Gastrocnemius medialis (tissue), 4 donors: ENCODE results near the gene TMEM200C. TPM values are rescaled to one million over a fixed set of nuclear protein-coding genes. Genes with fewer than 3 reads are reported as not detected.

Experiments used
- ATAC-seq, 2 donors: fragments of 150-250 bp; one replicate each; pipeline ENCODE4 v1.9.1; 2016
- DNase-seq, 2 donors: peaks; one replicate each; pipeline ENCODE4 v3.0.0-alpha.2; 2019
- H3K27ac ChIP-seq, 4 donors: fragments of 200-600 bp; sonication (generic); 1 replicate in 1 of 4; 2 replicates in 3 of 4; pipeline ENCODE4 v1.5.1; 2016 to 2018; ENCODE audit warnings: mild to moderate bottlenecking in 2 of 4, moderate library complexity in 1 of 4
- H3K27me3 ChIP-seq, 3 donors: fragments of 200-600 bp; sonication (generic) in 2 of 3; 1 replicate in 1 of 3; 2 replicates in 2 of 3; pipeline versions ENCODE4 v1.5.1 to v1.6.0; 2016 to 2019; ENCODE audit warnings: mild to moderate bottlenecking in 1 of 3, moderate library complexity in 1 of 3
- H3K36me3 ChIP-seq, 2 donors: fragments of 200-600 bp; sonication (generic) in 1 of 2; one replicate each; pipeline ENCODE4 v1.5.1; 2017 to 2018
- H3K4me1 ChIP-seq, 2 donors: fragments of 200-600 bp; sonication (generic) in 1 of 2; one replicate each; pipeline ENCODE4 v1.5.1; 2016 to 2017; ENCODE audit warnings: mild to moderate bottlenecking in 2 of 2
- H3K4me3 ChIP-seq, 4 donors: fragments of 200-600 bp; sonication (generic) in 3 of 4; 1 replicate in 1 of 4; 2 replicates in 3 of 4; pipeline ENCODE4 v1.5.1; 2016 to 2019; ENCODE audit warnings: mild to moderate bottlenecking in 2 of 4
- H3K9me3 ChIP-seq, 3 donors: fragments of 200-600 bp; sonication (generic) in 2 of 3; 1 replicate in 1 of 3; 2 replicates in 2 of 3; pipeline ENCODE4 v1.5.1; 2016 to 2019
- POLR2A ChIP-seq, 2 donors: fragments of 450-650 bp; IDR thresholded peaks; one replicate each; pipeline ENCODE4 v1.6.1; 2017; ENCODE audit warnings: antibody characterized with exemption in 2 of 2, mild to moderate bottlenecking in 2 of 2, moderate library complexity in 2 of 2
- in situ Hi-C, 4 donors: fragments of 200-750 bp; cut with MboI; loops; one replicate each; pipeline versions ENCODE4 v1.15.0 to v1.8.0; 2017; ENCODE audit warnings: low sequenced_read_pairs in 4 of 4
- intact Hi-C: fragments of 100-400 bp; cut with DNase I; formaldehyde crosslinking; loops from one replicate; pipeline ENCODE4 v1.15.1; 2023; ENCODE audit warnings: low total_unique reads
- total RNA-seq, 4 donors: library from RNA; depleted of rRNA; stranded (reverse); fragments of >200 nt; gene quantifications; one replicate each; pipeline versions ENCODE4 v1.1.0 to v1.2.3, GENCODE V29; 2016
- TF ChIP-seq, protein P1 (sequence below), 5 experiments: fragments of 450-650 bp in 3 of 5; fragments of 200-600 bp in 2 of 5; sonication (generic) in 2 of 5; IDR thresholded peaks in 4 of 5; conservative IDR thresholded peaks in 1 of 5; 1 replicate in 4 of 5; 2 replicates in 1 of 5; pipeline ENCODE4 v1.5.1; 2016 to 2019; ENCODE audit warnings: antibody characterized with exemption in 5 of 5, mild to moderate bottlenecking in 3 of 5, moderate library complexity in 3 of 5

Gene TMEM200C
- total RNA-seq, result under 1 TPM in 1 of 4 donors, not detected in 3; 0.07 TPM

DNA sequence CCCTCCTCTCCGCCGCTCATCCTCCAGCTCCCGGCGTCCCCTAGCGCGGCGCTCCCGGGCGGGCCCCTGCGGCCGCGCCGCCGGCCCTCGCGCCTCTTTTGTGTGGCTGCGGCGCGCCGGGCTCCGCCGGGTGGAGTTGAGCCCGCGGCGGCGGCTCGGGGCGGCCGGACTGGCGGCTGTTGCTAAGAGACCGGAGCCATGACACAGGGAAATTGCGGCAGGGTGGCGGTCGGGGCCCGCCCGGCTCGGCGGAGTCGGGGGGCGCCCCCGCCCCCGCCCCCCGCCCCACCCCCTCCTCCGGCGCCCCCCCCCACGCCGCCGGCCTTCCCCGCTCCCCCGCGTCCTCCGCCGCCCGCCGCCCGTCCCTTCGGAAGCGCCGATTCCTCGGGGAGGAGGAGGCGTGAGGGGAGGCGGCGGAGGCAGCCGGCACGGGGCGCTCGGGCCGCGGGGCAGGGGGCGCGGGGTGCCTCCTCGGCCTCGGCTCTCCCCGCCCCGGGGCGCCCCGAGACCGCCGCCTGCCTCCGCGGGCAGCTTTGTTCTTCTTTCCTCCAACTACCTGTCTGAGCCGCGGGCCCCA, at the start of gene TMEM200C:
Gene TMEM200C, minus strand, starts transcription at position 224 of the 577 bp plus-strand sequence. CDS start 3,459 bp downstream, outside the sequence.
- in situ Hi-C loops, result loop anchor here in 3 of 4 donors (25.0 kb wide), 2 partner anchors 592 to 992 kb away; no protein-coding TSS in a partner anchor

DNA sequence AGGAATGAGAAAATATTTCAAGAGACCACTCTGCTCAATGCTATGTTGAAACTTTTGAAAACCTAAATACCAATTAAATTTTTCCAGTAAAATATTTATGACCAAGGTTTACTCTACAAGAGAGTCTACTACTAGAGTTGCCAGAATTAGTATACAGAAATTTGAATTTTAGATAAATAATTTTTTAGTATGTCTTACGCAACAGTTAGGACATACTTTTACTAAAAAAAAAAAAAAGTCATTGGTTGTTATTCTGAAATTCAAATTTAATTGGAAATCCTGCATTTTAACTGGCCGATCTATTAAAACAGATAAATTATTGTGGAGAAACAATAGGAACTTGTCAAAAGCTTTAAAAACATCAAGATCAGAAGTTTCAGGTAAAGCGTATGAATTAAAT, 49.1 kb upstream of the TMEM200C start:
- Histone ChIP-seq H3K36me3 (no peaks in the 10 kb centered on the region), H3K27me3 (no peaks in the 10 kb centered on the region), H3K27ac (no peak overlapping the region), H3K4me3 (no peak overlapping the region), H3K9me3 (no peaks in the 10 kb centered on the region), H3K4me1 (no peaks in the 10 kb centered on the region)
- in situ Hi-C loops (no loop called here), intact Hi-C loops (no loop called here)
- no peak for DNase-seq
- ATAC-seq, result no peak
- TF ChIP-seq, protein P1, sequence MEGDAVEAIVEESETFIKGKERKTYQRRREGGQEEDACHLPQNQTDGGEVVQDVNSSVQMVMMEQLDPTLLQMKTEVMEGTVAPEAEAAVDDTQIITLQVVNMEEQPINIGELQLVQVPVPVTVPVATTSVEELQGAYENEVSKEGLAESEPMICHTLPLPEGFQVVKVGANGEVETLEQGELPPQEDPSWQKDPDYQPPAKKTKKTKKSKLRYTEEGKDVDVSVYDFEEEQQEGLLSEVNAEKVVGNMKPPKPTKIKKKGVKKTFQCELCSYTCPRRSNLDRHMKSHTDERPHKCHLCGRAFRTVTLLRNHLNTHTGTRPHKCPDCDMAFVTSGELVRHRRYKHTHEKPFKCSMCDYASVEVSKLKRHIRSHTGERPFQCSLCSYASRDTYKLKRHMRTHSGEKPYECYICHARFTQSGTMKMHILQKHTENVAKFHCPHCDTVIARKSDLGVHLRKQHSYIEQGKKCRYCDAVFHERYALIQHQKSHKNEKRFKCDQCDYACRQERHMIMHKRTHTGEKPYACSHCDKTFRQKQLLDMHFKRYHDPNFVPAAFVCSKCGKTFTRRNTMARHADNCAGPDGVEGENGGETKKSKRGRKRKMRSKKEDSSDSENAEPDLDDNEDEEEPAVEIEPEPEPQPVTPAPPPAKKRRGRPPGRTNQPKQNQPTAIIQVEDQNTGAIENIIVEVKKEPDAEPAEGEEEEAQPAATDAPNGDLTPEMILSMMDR (IDR thresholded peaks at IDR 0.05 in 4 of 5, conservative IDR thresholded peaks at IDR 0.05 in 1 of 5), result no peak
- TF ChIP-seq POLR2A (IDR thresholded peaks at IDR 0.05), result no peak

More for the DNA sequence above, at the start of gene TMEM200C:
- TF ChIP-seq, protein P1 (IDR thresholded peaks at IDR 0.05 in 4 of 5, conservative IDR thresholded peaks at IDR 0.05 in 1 of 5), result no peak
- no peak for TF ChIP-seq POLR2A (IDR thresholded peaks at IDR 0.05)
- H3K9me3 ChIP-seq, result no peaks in the 10 kb centered on the region
- intact Hi-C loops, result loop anchor here (10.0 kb wide), 1 partner anchor 291 kb away; no protein-coding TSS in a partner anchor
- peaks cover 57 to 72% (median 67%) of the 10 kb centered on the region in 3 donors for H3K27me3 ChIP-seq
- peaks cover 0 to 12% of the 10 kb centered on the region in 2 donors for H3K4me1 ChIP-seq
- peak within 1 kb of the TSS; percentile 39 to 51 (median 45) for H3K4me3 ChIP-seq
- no peak for ATAC-seq
- no peak for DNase-seq
- H3K36me3 ChIP-seq, result no peaks in the 10 kb centered on the region
- no peak within 1 kb of the TSS for H3K27ac ChIP-seq

DNA sequence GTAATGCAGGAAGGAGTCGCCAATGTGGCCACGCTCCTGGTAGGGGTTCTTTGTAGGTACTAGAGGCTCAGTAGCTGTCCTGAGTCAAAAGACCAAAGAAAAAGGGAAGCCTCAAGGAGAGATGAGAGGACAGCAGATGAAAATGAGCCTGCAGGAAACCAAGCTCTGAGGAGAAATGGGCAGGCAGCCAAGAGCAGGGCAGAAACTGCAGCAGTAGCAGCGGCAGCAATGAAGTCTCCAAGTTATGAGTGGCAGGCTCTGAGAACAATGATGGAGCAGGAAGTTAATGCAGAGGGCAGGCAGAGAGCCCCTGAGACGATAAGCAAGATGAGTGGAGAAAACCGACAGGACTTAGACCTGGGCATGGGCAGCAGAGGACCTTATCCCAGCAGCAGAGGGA, 48.2 kb upstream of the TMEM200C start:
- Histone ChIP-seq H3K27ac (no peak overlapping the region), H3K27me3 (no peaks in the 10 kb centered on the region), H3K4me3 (no peak overlapping the region), H3K36me3 (no peaks in the 10 kb centered on the region), H3K4me1 (no peaks in the 10 kb centered on the region), H3K9me3 (no peaks in the 10 kb centered on the region)
- in situ Hi-C loops, result no loop called here
- no peak for ATAC-seq
- TF ChIP-seq, protein P1 (IDR thresholded peaks at IDR 0.05 in 4 of 5, conservative IDR thresholded peaks at IDR 0.05 in 1 of 5), result no peak
- TF ChIP-seq POLR2A (IDR thresholded peaks at IDR 0.05), result no peak
- intact Hi-C loops, result no loop called here
- DNase-seq, result no peak

DNA sequence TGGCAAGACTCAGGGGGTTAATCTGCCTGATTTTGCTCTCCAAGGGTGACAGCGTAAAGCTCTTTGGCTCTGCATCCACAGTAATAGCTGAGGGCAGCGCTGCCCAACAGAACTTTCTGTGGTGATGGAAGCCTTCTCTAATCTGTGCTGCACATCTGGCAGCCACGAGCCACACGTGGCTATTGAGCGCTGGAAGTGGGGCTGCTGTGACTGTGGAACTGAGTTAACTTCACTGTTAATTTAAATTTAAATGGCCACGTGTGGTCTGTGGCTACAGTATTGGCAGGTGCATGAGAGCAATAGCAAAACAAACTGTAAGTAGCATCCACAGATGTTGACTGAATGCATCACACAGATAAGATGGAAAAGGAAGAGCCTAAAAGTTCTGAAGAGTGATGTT, 47.3 kb upstream of the TMEM200C start:
- H3K36me3 ChIP-seq, result no peaks in the 10 kb centered on the region
- TF ChIP-seq, protein P1 (IDR thresholded peaks at IDR 0.05 in 4 of 5, conservative IDR thresholded peaks at IDR 0.05 in 1 of 5), result no peak
- no peak for TF ChIP-seq POLR2A (IDR thresholded peaks at IDR 0.05)
- in situ Hi-C loops (no loop called here), intact Hi-C loops (no loop called here)
- no peaks in the 10 kb centered on the region for H3K4me1 ChIP-seq
- H3K9me3 ChIP-seq, result no peaks in the 10 kb centered on the region
- ATAC-seq, result no peak
- H3K27ac ChIP-seq, result no peak overlapping the region
- no peak for DNase-seq
- H3K4me3 ChIP-seq, result no peak overlapping the region
- H3K27me3 ChIP-seq, result no peaks in the 10 kb centered on the region
